Measurements from ENCODE around the gene HECTD2.

HECTD2 gene

DNA sequence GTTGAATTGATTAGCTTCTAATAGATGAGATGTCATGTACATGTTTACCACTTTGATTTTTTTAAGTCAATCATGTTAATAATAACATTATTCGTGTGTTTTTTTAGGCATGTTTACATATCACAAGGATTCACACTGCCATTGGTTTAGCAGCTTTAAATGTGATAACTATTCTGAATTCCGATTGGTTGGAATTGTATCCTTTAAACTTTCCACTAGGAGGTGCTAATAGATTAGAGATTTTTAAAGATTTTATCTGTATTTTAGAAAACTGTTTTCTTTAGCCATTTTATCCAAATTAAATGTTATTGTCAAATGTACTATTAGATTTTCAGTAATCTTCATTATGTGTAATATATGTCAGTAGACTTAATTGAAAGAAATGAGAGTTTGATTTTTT, 83.2 kb downstream of the HECTD2 start:
- FAIRE-seq = no peak

DNA sequence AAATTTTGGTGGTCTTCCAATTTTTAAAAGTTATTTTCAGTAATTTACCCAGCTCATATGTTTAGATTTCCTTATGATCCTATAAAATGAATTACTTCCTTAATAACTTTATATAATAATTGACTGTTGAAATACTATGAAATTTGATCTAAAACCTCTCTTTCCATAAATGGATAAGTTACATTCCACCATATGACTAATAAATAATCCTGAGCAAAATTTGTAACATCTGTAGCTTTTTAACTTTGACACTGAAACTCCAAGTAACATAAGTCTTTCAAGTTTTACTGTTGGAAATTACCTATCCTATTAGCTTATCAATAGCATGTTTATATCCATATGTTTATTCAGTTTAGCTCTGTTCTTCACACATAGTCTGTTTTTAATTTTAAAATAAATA, 85.3 kb downstream of the HECTD2 start:
- FAIRE-seq = no peak

More for the DNA sequence above, 83.2 kb downstream of the HECTD2 start:
- DNase-seq (ENCODE audit: insufficient read length) = no peak
- no peak for TF ChIP-seq TAF1 (IDR thresholded peaks at IDR 0.05; ENCODE audit: borderline replicate concordance, low read depth, low read length)
- TF ChIP-seq POLR2A (IDR thresholded peaks at IDR 0.05; ENCODE audit: low read depth, low read length) = no peak
- TF ChIP-seq POLR2AphosphoS5 (IDR thresholded peaks at IDR 0.05; ENCODE audit: low read depth, low read length) = no peak

DNA sequence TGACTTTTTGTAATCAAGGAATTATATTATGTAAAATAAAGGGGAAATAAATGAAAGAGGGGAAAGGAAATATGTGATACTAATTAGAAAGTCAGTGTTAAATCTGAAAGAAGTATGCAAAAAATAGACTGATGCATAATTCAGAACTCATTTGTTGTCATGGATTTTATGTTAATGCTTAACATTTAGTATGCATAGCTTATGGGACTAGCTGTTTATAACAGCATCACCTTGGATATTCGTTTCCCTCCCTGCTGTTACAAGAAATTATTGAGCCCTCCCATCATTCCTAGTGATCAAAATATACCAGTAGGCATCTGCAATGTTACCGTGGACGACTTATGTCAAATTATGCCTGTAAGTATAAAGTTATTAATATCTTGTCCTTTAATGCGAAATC, 85.9 kb downstream of the HECTD2 start:
- DNase-seq (ENCODE audit: insufficient read length) (no peak), FAIRE-seq (no peak)
- TF ChIP-seq POLR2AphosphoS5 (IDR thresholded peaks at IDR 0.05; ENCODE audit: low read depth, low read length) (no peak), POLR2A (IDR thresholded peaks at IDR 0.05; ENCODE audit: low read depth, low read length) (no peak), TAF1 (IDR thresholded peaks at IDR 0.05; ENCODE audit: borderline replicate concordance, low read depth, low read length) (no peak)

More for the DNA sequence above, 85.3 kb downstream of the HECTD2 start:
- TF ChIP-seq POLR2AphosphoS5 (IDR thresholded peaks at IDR 0.05; ENCODE audit: low read depth, low read length) (no peak), POLR2A (IDR thresholded peaks at IDR 0.05; ENCODE audit: low read depth, low read length) (no peak), TAF1 (IDR thresholded peaks at IDR 0.05; ENCODE audit: borderline replicate concordance, low read depth, low read length) (no peak)
- no peak for DNase-seq (ENCODE audit: insufficient read length)

DNA sequence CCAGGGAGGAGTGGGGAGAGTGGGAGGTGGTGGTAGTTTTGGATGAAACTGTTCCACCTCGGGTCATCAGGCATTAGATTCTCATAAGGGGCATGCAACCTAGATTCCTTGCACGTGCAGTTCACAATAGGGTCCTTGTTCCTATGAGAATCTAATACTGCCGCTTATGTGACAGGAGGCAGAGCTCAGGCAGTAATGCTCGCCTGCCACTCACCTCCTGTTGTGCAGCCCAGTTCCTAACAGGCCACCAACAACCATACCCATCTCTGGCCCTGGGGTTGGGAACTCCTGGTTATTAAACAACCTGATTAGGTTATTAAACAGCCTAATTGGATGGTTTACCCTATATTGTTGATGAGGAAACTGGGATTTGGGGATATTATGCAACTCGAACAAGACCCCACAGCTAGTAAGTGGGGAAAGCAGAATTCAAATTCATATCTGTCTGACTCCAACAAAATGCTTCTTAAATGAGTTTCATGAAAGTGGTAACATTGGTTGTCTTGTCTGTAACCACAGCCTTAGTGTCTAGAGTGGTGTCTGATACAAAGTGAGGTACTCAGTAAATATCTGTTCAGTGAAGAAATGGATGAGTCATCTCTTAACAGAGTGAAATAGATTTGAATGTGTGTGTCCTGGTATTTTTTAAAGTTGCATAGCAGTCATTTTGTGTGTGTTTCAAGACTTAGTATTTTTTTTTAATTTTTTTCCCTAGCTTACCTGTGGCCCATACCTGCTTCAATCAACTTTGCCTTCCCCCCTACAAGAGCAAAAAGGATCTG, 101.6 kb downstream of the HECTD2 start:
- DNase-seq (ENCODE audit: insufficient read length) (no peak), FAIRE-seq (no peak)
- TF ChIP-seq POLR2A (IDR thresholded peaks at IDR 0.05; ENCODE audit: low read depth, low read length) (no peak), TAF1 (IDR thresholded peaks at IDR 0.05; ENCODE audit: borderline replicate concordance, low read depth, low read length) (no peak), POLR2AphosphoS5 (IDR thresholded peaks at IDR 0.05; ENCODE audit: low read depth, low read length) (no peak)

DNA sequence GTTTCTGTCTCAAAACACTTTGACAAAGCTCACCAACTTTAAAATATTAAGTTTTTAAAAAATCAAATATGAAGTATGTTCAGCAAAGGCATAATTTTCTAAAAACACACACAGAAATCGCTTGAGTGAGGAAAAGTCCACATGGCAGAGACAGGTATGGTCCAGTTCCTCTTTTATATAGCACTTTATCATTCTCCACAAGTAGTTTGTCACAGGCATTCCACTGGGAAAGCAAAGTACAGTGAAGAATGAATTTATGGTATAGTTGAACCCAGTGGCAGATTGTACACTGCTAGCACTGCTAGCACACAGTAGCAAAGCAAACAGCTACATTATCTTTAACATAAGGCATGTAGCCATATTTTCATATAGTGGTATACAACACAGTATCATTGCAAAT, 102.3 kb downstream of the HECTD2 start:
- DNase-seq (ENCODE audit: insufficient read length) (no peak), FAIRE-seq (no peak)
- TF ChIP-seq TAF1 (IDR thresholded peaks at IDR 0.05; ENCODE audit: borderline replicate concordance, low read depth, low read length) = no peak
- no peak for TF ChIP-seq POLR2A (IDR thresholded peaks at IDR 0.05; ENCODE audit: low read depth, low read length)
- no peak for TF ChIP-seq POLR2AphosphoS5 (IDR thresholded peaks at IDR 0.05; ENCODE audit: low read depth, low read length)

DNA sequence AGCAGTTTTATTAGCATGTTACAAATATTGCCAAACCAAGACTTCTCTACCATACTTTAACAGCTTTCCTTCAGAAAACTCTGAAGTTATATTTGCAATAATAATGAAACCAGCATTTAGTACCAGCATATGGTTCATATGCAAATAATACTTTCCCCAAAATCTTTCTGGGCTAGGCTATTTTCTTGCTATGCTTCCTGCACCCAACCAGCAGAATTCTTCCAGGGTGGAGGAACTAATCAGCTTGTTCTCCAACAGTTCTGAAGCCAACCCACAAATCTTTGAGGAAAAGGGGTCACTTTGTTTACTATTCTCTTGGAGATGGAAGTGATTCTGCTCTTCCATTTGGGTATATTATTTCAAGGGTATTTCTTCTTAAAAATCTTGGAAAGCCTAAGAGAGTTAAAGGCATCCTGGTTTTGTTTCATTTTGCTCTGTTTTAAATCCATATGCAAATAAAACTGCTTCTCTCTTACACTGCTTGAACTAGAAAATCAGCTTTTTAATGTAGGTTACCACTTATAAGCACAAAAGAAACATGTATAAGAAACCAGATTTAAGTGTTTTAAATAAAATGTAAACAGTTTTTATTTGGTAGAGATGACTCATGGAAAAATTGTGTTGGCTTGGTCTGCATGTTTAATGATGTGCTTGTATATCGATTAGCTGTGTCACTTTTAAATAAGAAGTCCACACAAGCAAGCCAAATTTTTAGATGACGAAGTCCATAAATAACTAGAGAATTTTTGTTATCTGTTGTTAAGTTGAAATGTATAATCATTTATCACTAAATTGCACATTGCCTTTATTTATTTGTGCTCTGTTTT, 103.7 kb downstream of the HECTD2 start:
- TF ChIP-seq POLR2A (IDR thresholded peaks at IDR 0.05; ENCODE audit: low read depth, low read length) (no peak), POLR2AphosphoS5 (IDR thresholded peaks at IDR 0.05; ENCODE audit: low read depth, low read length) (no peak), TAF1 (IDR thresholded peaks at IDR 0.05; ENCODE audit: borderline replicate concordance, low read depth, low read length) (no peak)
- no peak for DNase-seq (ENCODE audit: insufficient read length)
- no peak for FAIRE-seq

DNA sequence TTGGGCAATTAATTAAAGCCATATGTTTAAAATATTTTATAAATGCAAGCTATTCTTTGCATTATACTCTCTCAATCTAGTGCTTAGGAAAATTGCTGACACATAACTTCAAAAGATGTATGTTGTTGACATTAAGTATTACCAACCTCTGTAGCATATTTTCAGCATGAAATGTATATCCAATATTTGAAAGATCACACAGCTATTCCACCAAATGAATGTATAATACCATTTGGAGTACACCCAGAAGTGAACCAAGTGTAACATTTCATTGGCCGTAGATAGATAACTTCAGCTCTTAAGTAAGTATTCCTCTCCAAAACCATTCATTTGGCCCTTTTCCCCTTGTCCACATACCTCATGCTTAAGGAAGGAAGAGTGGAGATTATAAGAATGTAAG, 104.6 kb downstream of the HECTD2 start:
- TF ChIP-seq POLR2AphosphoS5 (IDR thresholded peaks at IDR 0.05; ENCODE audit: low read depth, low read length) (no peak), POLR2A (IDR thresholded peaks at IDR 0.05; ENCODE audit: low read depth, low read length) (no peak), TAF1 (IDR thresholded peaks at IDR 0.05; ENCODE audit: borderline replicate concordance, low read depth, low read length) (no peak)
- DNase-seq (ENCODE audit: insufficient read length) (no peak), FAIRE-seq (no peak)

DNA sequence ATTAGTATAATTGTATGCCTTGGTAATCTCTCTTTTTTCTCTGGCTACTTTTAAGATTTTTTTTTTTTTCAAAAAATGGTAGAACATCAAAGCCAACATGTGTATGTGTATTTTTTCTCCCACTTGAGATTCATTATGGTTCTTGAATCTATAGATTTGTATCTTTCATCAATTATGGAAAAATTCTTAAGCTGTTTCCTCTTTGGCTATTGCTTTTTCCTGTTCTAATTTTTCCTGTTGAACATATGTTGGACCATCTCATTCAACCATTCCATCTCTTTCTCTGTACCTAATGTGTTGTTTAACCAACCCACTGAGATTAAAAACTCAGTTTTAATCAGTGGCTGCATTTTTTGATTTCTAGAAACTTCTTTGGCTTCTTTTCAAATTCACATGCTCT, 107.2 kb downstream of the HECTD2 start:
- DNase-seq (ENCODE audit: insufficient read length) = no peak
- TF ChIP-seq TAF1 (IDR thresholded peaks at IDR 0.05; ENCODE audit: borderline replicate concordance, low read depth, low read length) = no peak
- no peak for TF ChIP-seq POLR2AphosphoS5 (IDR thresholded peaks at IDR 0.05; ENCODE audit: low read depth, low read length)
- TF ChIP-seq POLR2A (IDR thresholded peaks at IDR 0.05; ENCODE audit: low read depth, low read length) = no peak
- FAIRE-seq = no peak

DNA sequence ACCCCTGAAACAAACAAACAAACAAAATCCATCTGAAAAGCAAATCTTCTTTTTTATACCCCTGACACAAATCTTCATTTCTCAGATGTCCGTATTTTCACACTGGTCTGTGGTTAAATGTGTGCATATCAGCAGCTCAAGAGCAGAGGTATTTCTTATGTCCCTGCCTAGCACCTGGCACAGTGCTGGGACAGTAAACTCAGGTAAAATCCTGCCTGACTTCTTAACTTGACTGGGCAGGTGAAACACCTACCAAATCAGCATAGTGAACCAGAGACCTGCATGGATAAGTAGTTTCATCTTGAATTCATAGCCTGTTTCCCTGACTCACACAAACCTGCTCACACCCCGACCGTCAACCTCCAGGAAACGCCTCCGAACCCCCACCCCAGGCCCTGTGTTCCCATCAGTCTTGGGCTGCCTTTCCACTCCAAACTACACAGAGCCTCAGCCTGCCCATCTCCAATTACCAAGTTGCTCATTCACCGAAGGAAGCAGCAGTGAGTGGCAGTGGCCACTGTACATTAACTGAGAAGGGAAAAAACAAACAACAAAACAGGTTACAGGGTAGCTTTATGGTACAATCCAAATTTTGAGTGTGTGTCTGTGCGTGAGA, 109.9 kb downstream of the HECTD2 start:
- TF ChIP-seq POLR2A (IDR thresholded peaks at IDR 0.05; ENCODE audit: low read depth, low read length) = no peak
- no peak for TF ChIP-seq POLR2AphosphoS5 (IDR thresholded peaks at IDR 0.05; ENCODE audit: low read depth, low read length)
- no peak for TF ChIP-seq TAF1 (IDR thresholded peaks at IDR 0.05; ENCODE audit: borderline replicate concordance, low read depth, low read length)
- no peak for FAIRE-seq

DNA sequence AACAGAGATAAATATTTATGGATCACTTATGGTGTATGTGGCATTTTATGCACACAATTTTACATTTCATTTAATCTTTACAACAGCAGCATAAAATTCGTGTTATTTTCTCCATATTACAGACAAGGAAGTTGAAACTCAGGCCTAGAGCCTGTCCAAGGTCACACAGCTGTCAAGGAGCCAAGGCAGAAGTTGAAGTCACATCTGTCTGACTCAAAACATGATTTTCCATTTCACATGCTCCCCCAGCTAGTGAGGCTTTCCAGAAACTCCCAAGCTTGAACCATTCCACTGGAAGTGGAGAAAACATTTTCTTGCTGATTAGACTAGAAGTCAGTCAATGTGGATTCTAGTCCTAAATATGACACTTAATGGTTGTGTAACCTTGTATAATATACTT, 110.5 kb downstream of the HECTD2 start:
- TF ChIP-seq POLR2AphosphoS5 (IDR thresholded peaks at IDR 0.05; ENCODE audit: low read depth, low read length) (no peak), TAF1 (IDR thresholded peaks at IDR 0.05; ENCODE audit: borderline replicate concordance, low read depth, low read length) (no peak), POLR2A (IDR thresholded peaks at IDR 0.05; ENCODE audit: low read depth, low read length) (no peak)
- no peak for FAIRE-seq
- no peak for DNase-seq (ENCODE audit: insufficient read length)

More for the DNA sequence above, 109.9 kb downstream of the HECTD2 start:
- DNase-seq (ENCODE audit: insufficient read length) = no peak

DNA sequence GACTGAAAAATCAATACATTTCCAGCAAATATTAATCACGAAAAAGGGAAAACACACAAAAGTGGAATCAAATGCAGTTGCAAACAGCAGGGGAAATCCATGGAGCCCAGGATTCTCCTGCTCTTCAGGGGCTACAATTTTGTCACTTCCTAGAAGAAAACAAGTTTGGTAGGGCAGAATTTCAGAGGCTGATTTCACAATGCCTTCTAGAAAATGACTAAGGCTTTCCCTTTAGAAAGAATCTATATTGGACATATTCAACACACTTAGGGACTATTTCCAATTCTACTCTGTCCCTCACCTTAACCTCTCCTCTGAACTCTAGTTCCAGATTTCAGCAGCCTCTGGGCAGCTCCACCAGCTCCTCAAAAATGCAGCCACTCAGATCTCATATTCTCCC, 111.3 kb downstream of the HECTD2 start:
- FAIRE-seq = no peak

More for the DNA sequence above, 111.3 kb downstream of the HECTD2 start:
- no peak for TF ChIP-seq POLR2AphosphoS5 (IDR thresholded peaks at IDR 0.05; ENCODE audit: low read depth, low read length)
- TF ChIP-seq TAF1 (IDR thresholded peaks at IDR 0.05; ENCODE audit: borderline replicate concordance, low read depth, low read length) = no peak
- no peak for TF ChIP-seq POLR2A (IDR thresholded peaks at IDR 0.05; ENCODE audit: low read depth, low read length)
- DNase-seq (ENCODE audit: insufficient read length) = no peak

All from GM12892 (cell line).